HG02763 (cell line): ENCODE measurements around the gene NR6A1.

Experiments
- ATAC-seq: cut with Tn5 transposase; IDR thresholded peaks from one replicate; pipeline ENCODE4 v1.9.1; 2021; ENCODE audit warnings: mild to moderate bottlenecking, moderate library complexity; ENCODE audit not compliant: unreplicated experiment

Gene NR6A1

GRCh38 chr9:124695280-124695890 is 75.7 kb downstream of the NR6A1 start:
- no peak for ATAC-seq

GRCh38 chr9:124694414-124695279 is 76.5 kb downstream of the NR6A1 start:
- no peak for ATAC-seq

GRCh38 chr9:124693403-124693802 is 77.7 kb downstream of the NR6A1 start:
- ATAC-seq: no peak

- no peak for ATAC-seq
Measured at GRCh38 chr9:124688238-124688904, 82.7 kb downstream of the NR6A1 start.

GRCh38 chr9:124686918-124687317 is 84.2 kb downstream of the NR6A1 start:
- no peak for ATAC-seq

- ATAC-seq: no peak
Measured at GRCh38 chr9:124685217-124685616, 85.9 kb downstream of the NR6A1 start.

- ATAC-seq: no peak
Measured at GRCh38 chr9:124684169-124684568, 86.9 kb downstream of the NR6A1 start.

GRCh38 chr9:124683043-124683442 is 88.1 kb downstream of the NR6A1 start:
- no peak for ATAC-seq

- ATAC-seq: no peak
Measured at GRCh38 chr9:124680714-124681390, 90.3 kb downstream of the NR6A1 start.

- no peak for ATAC-seq
Measured at GRCh38 chr9:124680049-124680448, 91.1 kb downstream of the NR6A1 start.

- no peak for ATAC-seq
Measured at GRCh38 chr9:124676159-124676551, 95.0 kb downstream of the NR6A1 start.

GRCh38 chr9:124675261-124676158 is 95.6 kb downstream of the NR6A1 start:
- no peak for ATAC-seq

GRCh38 chr9:124674651-124675050 is 96.5 kb downstream of the NR6A1 start:
- no peak for ATAC-seq

- no peak for ATAC-seq
Measured at GRCh38 chr9:124673063-124673462, 98.0 kb downstream of the NR6A1 start.

GRCh38 chr9:124671861-124672260 is 99.2 kb downstream of the NR6A1 start:
- ATAC-seq: no peak

- no peak for ATAC-seq
Measured at GRCh38 chr9:124666642-124667041, 104.5 kb downstream of the NR6A1 start.

GRCh38 chr9:124665391-124666058 is 105.6 kb downstream of the NR6A1 start:
- ATAC-seq: no peak

GRCh38 chr9:124664143-124664542 is 107.0 kb downstream of the NR6A1 start:
- no peak for ATAC-seq

- ATAC-seq: no peak
Measured at GRCh38 chr9:124663046-124663961, 107.8 kb downstream of the NR6A1 start.
